ENCODE measurements around the gene MOBP. TPM values are rescaled to one million over a fixed set of nuclear protein-coding genes. Genes with fewer than 3 reads are reported as not detected.
"Not testable (repeated sequence)": the region's sequence is repeated elsewhere in the genome, so short reads cannot be mapped to it uniquely, and the experiment has no call there.

Gene MOBP
- total RNA-seq, 4 donors from 2014 or later, result 0.20 to 2.5 (median 0.87) TPM; not detected in 1

DNA sequence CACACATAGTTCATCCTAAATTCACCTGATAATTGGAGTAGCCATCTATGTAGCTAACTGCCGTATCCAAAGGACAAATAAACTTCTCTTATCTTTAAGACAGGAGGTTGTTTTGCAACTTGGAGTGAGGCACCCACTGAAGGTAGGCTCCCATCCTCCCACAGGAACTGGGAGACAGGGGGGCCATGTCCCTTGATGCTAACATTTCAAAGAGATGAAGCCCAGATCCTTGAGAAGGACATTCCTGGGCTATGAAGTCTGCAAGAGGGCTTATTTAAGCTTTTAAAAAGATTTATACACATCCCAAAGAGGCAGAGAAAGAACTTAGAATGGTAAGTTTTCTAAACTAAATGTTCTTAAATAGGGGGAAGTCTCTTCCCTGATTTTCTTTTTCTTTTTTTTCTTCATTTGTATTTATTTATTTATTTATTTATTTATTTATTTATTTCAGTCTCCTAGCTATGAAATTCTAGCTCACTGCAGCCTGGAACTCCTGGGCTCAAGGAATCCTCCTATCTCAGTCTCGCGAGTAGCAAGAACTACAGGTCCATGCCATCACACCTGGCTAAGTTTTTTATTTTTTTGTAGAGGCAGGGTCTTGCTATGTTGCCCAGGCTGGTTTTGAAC, 12.8 kb upstream of the MOBP start:
- Histone ChIP-seq H3K9me3 (no peaks in the 10 kb centered on the region), H3K27ac (no peak overlapping the region), H3K27me3 (no peaks in the 10 kb centered on the region), H3K4me1 (peaks cover 0 to 6% (median under 1%) of the 10 kb centered on the region in 4 donors), H3K4me3 (no peak overlapping the region), H3K36me3 (no peaks in the 10 kb centered on the region)
- WGBS, 2 donors, result 51 to 62% methylated on average over 3 of the region's 3 CpGs
- TF ChIP-seq POLR2A (IDR thresholded peaks at IDR 0.05), result no peak
- no peak for TF ChIP-seq EP300 (IDR thresholded peaks at IDR 0.05)
- TF ChIP-seq, protein P1, sequence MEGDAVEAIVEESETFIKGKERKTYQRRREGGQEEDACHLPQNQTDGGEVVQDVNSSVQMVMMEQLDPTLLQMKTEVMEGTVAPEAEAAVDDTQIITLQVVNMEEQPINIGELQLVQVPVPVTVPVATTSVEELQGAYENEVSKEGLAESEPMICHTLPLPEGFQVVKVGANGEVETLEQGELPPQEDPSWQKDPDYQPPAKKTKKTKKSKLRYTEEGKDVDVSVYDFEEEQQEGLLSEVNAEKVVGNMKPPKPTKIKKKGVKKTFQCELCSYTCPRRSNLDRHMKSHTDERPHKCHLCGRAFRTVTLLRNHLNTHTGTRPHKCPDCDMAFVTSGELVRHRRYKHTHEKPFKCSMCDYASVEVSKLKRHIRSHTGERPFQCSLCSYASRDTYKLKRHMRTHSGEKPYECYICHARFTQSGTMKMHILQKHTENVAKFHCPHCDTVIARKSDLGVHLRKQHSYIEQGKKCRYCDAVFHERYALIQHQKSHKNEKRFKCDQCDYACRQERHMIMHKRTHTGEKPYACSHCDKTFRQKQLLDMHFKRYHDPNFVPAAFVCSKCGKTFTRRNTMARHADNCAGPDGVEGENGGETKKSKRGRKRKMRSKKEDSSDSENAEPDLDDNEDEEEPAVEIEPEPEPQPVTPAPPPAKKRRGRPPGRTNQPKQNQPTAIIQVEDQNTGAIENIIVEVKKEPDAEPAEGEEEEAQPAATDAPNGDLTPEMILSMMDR (IDR thresholded peaks at IDR 0.05), result no peak
- DNase-seq (ENCODE audit: low spot score in 2 of 2), result no peak

DNA sequence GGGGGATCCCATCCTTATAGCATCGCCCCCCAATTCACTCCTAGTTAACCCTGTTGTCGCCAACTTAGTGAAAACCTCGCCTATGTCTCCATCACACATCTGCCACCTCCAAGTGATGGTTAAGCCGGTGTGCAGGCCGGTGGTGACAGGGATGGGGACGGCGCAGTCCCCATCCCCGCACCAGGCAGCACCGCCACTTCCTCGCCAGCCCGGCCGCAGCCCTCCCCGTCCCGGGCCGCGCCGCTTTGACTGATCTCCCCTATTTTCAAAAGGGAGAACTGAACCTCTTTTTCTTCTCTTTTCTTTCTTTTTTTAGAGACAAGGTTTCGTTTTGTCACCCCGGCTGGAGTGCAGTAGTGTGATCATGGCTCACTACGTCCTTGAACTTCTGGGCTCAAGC, 11.3 kb upstream of the MOBP start:
- 95 to 96% methylated on average over 20 of the region's 20 CpGs for WGBS, 2 donors
- no peak for DNase-seq (ENCODE audit: low spot score in 2 of 2)
- Histone ChIP-seq H3K36me3 (no peaks in the 10 kb centered on the region), H3K4me1 (peaks cover 0 to 6% (median 2%) of the 10 kb centered on the region in 4 donors), H3K27ac (no peak overlapping the region), H3K9me3 (no peaks in the 10 kb centered on the region), H3K4me3 (no peak overlapping the region), H3K27me3 (no peaks in the 10 kb centered on the region)
- TF ChIP-seq EP300 (IDR thresholded peaks at IDR 0.05), result no peak
- TF ChIP-seq POLR2A (IDR thresholded peaks at IDR 0.05), result no peak
- TF ChIP-seq, protein P1 (IDR thresholded peaks at IDR 0.05), result no peak

DNA sequence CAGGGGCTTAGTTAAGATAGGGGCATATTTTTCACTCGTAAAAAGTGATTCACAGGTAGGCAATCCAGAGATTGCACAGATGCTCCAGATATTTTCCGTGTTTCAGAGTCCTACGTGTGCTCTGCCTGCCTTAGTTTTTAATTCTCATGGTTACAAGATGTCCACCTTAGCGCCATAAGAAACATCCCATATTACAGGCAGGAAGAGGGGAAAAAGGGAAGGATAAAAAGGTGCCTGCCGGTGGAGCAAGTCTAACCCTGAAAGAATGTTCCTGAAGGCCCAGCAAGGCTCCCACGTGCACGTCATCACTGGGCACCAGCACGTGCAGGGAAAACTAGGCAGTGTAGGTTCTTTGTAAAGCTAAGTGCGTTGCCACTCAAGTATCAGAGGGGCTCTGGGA, 10.1 kb upstream of the MOBP start:
- TF ChIP-seq EP300 (IDR thresholded peaks at IDR 0.05), result no peak
- TF ChIP-seq, protein P1 (IDR thresholded peaks at IDR 0.05), result no peak
- no peak for TF ChIP-seq POLR2A (IDR thresholded peaks at IDR 0.05)
- Histone ChIP-seq H3K27ac (no peak overlapping the region), H3K9me3 (no peaks in the 10 kb centered on the region), H3K4me3 (no peak overlapping the region), H3K36me3 (no peaks in the 10 kb centered on the region), H3K4me1 (peaks cover 0 to 6% (median 2%) of the 10 kb centered on the region in 4 donors), H3K27me3 (no peaks in the 10 kb centered on the region)
- 84 to 89% methylated on average over 9 of the region's 9 CpGs for WGBS, 2 donors
- no peak for DNase-seq (ENCODE audit: low spot score in 2 of 2)

DNA sequence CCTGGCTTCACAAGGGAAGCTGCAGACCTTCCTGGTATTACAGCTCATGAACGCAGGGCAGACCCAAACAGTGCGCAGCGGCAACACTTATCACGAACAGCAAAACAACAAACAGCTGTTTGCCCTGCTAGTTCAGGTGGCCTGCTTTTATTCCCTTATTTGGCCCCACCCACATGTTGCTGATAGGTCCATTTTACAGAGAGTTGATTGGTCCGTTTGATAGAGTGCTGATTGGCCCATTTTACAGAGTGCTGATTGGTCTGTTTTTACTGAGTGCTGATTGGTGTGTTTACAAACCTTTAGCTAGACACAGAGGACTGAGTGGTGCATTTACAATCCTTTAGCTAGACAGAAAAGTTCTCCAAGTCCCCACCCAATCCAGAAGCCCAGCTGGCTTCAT, 8.9 kb upstream of the MOBP start:
- H3K4me1 ChIP-seq; H3K36me3 ChIP-seq; H3K9me3 ChIP-seq; H3K27me3 ChIP-seq; DNase-seq (ENCODE audit: low spot score in 2 of 2); H3K4me3 ChIP-seq: not testable (repeated sequence)
- peak overlapping the region in 1 of 4 donors; percentile 47 for H3K27ac ChIP-seq
- WGBS, 2 donors, result 80 to 92% methylated on average over 5 of the region's 5 CpGs

DNA sequence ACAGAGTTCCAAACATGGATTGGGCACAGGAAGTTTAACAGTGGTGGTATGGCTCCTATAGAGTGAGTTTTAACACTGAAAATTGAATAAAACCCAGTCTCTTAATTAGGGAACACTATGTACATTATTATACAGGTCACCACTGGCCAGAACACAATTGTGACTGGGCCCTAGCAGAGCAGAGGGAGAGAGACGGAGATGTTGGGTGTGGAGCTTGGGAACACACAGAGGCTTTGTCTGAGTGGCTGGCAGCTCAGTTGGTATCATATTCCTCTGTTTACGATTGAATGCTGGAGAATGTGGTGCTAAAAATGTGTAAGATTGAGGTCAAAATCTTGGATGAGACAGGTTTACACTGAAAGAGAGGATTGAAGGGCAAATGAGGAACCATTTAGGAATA, 6.8 kb upstream of the MOBP start:
- no peak for DNase-seq (ENCODE audit: low spot score in 2 of 2)
- no peak overlapping the region for H3K4me3 ChIP-seq
- peak overlapping the region; percentile 47 to 89 (median 76) for H3K27ac ChIP-seq
- no peaks in the 10 kb centered on the region for H3K9me3 ChIP-seq
- H3K4me1 ChIP-seq, result peaks cover 0 to 6% (median 2%) of the 10 kb centered on the region in 4 donors
- H3K27me3 ChIP-seq, result no peaks in the 10 kb centered on the region
- 37 to 40% methylated on average over 2 of the region's 2 CpGs for WGBS, 2 donors
- no peaks in the 10 kb centered on the region for H3K36me3 ChIP-seq
- no peak for TF ChIP-seq POLR2A (IDR thresholded peaks at IDR 0.05)
- peak; percentile 49 to 72 for TF ChIP-seq EP300 (IDR thresholded peaks at IDR 0.05)
- TF ChIP-seq, protein P1 (IDR thresholded peaks at IDR 0.05), result no peak
